HG03103 (cell line): ENCODE results near the gene DRG1.
"Not testable (repeated sequence)": the region's sequence is repeated elsewhere in the genome, so short reads cannot be mapped to it uniquely, and the experiment has no call there.

Experiments used
- ATAC-seq: cut with Tn5 transposase; IDR thresholded peaks from one replicate; pipeline ENCODE4 v1.9.1; 2021; ENCODE audit warnings: low read depth; ENCODE audit not compliant: unreplicated experiment

The DRG1 gene

DNA sequence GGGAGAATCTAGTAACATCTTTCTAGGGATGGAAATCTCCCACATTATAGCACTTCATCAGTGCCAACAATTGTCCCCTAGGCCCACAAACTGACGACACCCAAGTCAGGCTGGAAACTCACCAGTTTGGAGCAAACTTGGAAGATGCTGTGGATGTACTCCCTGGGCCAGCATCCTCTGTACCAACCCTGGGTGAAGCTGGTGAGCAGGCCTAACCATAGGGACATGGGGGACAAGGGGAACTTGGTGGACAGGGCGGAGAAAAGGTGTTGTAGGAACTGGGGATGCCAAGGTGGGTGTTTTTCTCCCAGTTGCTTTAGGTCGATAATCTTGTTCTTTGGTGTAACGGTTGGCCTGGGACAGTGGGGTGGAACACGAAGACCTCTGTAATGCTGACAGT, 42.2 kb downstream of the DRG1 start:
- ATAC-seq, result no peak

GRCh38 chr22:31442768-31443489, 43.5 kb downstream of the DRG1 start:
- ATAC-seq, result no peak

DNA sequence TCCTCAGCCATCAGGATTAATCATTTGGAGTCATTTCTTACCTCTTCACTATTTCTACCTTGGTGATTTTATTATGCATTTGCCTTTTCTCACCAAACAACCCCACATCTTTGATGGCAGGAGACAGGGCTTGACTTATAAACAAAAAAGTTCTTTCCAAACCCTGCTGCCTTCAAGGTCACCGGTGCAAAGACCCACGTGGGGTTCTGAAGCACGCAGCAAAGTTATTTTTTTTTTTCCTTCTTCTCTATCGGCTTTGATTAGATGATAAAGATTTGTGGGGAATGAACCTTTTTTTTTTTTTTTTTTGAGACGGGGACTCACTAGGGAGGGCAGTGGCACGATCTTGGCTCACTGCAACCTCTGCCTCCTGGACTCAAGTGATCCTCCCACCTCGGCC, 44.1 kb downstream of the DRG1 start:
- no peak for ATAC-seq

GRCh38 chr22:31445642-31446041, 46.2 kb downstream of the DRG1 start:
- no peak for ATAC-seq

DNA sequence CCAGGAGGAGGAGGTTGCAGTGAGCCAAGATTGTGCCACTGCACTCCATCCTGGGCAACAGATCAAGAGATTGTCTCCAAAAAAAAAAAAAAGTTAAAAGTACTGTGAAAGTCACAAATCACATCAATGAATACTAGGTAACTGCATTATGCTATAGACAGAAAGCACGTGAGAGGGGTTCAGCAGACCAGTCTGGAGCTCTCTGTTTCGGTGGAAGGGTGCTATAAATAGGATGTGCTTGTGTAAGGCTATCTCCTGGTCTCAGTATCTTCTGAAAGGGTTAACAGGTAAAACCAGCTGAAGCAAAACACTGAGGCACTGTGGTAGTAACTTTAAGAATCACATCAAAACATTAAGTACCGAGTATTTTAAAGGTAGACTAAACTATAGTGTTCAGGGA, 46.8 kb downstream of the DRG1 start:
- no peak for ATAC-seq

DNA sequence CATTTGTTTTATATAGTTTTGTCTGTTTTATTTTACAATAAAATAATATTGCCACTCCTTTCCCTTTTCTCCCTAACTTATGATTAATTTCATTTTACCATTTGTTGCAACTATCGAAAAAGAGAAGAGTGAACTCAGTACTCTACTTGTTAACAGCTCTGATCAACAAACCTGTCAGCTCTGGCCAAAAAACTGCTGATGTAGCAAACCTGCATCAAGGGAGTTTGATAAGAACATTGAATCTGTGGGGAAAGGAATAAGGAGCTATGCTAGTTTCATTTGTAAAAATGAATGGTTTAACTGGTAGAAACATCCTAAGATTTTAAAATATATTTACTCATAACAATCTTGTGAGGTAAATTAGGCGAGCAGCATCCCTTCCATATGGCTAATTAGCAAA, 47.4 kb downstream of the DRG1 start:
- ATAC-seq, result no peak

DNA sequence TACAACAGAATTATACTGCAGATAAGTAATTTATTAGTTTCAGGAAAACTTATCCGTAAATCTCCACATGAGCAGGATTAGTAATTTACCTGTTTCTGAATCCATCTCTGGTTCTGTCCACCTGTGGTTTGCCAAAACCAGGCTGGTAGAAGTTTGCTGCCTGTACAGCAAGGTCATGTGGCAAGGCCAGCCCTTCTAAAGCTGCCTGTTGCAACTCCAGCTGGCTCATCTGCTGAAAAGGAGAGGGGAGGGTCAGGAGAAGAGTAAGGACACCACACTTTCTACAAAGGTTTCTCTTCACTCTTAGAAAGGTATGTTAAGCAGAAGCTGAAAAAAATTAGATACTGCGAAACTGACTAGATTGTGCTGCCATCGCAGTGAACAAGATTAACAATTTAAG, 47.9 kb downstream of the DRG1 start:
- ATAC-seq, result no peak

GRCh38 chr22:31448382-31448781, 49.0 kb downstream of the DRG1 start:
- ATAC-seq, result no peak

- ATAC-seq, result no peak
Measured at GRCh38 chr22:31449506-31449905, 50.1 kb downstream of the DRG1 start.

- no peak for ATAC-seq
Measured at GRCh38 chr22:31451709-31452571, 52.5 kb downstream of the DRG1 start.

GRCh38 chr22:31461699-31462098, 62.3 kb downstream of the DRG1 start:
- ATAC-seq, result no peak

DNA sequence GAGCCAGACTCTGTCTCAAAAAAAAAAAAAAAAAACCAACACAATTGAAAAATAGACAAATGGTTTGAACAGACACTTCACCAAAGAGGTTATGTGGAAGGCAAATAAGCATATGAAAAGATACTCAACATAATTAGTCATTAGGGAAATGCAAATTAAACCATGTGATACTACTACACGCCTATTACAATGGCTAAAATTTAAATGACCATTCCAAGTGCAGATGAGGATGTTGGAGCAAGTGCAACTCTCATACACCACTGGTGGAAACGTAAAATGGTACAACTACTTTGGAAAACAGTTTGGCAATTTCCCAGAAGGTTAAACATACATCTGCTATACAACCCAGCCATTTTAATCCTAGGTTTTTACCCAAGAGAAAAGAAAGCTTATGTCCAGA, 65.9 kb downstream of the DRG1 start:
- no peak for ATAC-seq

DNA sequence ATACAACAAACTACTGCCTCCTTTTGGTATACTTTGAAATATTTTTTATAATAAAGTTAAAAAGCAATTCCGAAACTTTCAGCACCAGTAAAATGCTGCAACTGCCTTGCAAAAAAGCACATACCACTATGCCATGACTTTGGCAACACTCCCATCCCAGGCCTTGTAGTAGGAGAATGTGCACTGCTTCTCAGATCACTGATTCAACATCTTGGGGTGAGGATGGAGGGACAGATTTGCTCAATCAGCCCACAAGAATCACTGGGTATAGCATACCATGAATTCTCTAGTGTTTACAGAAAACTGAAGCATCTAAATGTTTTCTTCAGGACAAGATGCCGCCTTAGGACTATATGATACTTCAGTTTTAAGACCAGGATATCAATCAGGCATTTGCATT, 75.3 kb downstream of the DRG1 start:
- ATAC-seq, result no peak

DNA sequence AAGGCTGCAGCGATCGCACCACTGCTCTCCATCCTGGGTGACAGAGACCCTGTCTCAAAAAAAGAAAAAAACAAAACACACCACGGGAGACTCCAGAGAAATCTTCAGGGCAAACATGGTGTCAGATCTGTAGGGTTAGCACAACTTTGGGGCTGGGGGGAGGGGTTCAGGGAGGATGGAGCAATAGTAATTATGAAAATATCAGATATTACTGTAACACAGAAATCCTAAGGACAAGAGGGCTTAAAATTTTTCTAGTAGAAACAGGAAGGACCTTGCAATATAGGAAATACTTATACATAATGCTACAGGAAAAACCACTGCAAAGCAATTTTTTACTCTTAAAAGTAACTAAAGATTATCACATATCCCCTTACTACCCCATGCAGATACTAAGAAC, 76.4 kb downstream of the DRG1 start:
- no peak for ATAC-seq

GRCh38 chr22:31477329-31477728, 77.9 kb downstream of the DRG1 start:
- no peak for ATAC-seq

DNA sequence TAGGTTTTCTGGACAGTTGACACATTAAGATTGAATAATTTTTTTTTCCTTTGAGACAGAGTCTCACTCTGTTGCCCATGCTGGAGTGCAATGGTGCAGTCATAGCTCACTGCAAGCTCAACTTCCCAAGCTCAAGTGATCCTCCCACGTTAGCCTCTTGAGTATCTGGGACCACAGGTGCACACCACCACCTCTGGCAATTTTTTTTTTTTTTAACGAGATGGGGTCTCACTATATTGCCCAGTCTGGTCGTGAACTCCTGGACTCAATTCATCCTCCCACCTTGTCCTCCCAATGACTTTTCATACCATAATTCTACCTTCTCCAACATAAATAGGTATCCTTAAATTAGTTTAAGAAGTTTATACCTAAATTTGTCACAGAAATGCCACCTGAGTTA, 81.7 kb downstream of the DRG1 start:
- ATAC-seq, result no peak

GRCh38 chr22:31482470-31482869, 83.1 kb downstream of the DRG1 start:
- not testable (repeated sequence) for ATAC-seq
